GM21447 (cell line): Measurements from ENCODE around the gene RAVER1.

ENCODE experiments used
- ATAC-seq: cut with Tn5 transposase; IDR thresholded peaks from one replicate; pipeline ENCODE4 v1.9.1; 2021; ENCODE audit not compliant: unreplicated experiment

Gene RAVER1

GRCh38 chr19:10318807-10319682 is 14.3 kb downstream of the RAVER1 start:
- ATAC-seq: no peak

- no peak for ATAC-seq
These were observed 15.4 kb downstream of the RAVER1 start for GRCh38 chr19:10317857-10318462.

- ATAC-seq: no peak
These were observed 16.1 kb downstream of the RAVER1 start for GRCh38 chr19:10317045-10317856.

GRCh38 chr19:10316229-10317044 is 16.9 kb downstream of the RAVER1 start:
- no peak for ATAC-seq

- ATAC-seq: no peak
These were observed 17.8 kb downstream of the RAVER1 start, which contains the start of gene FDX2 for GRCh38 chr19:10315335-10316214. Gene FDX2 (minus strand): TSS chr19:10316015. CDS start chr19:10315996, 19 bp downstream.

GRCh38 chr19:10309423-10309822 is 23.9 kb downstream of the RAVER1 start, which contains the start of gene ZGLP1:
Gene ZGLP1 (minus strand): TSS chr19:10309815.
- ATAC-seq: no peak

GRCh38 chr19:10306327-10306726 is 27.0 kb downstream of the RAVER1 start:
- ATAC-seq: no peak

- ATAC-seq: no peak
These were observed 28.1 kb downstream of the RAVER1 start for GRCh38 chr19:10305139-10305806.

GRCh38 chr19:10299545-10300458 is 33.5 kb downstream of the RAVER1 start:
- ATAC-seq: no peak

GRCh38 chr19:10295847-10296591 is 37.3 kb downstream of the RAVER1 start:
- ATAC-seq: no peak

- peak; percentile 38 for ATAC-seq
These were observed 38.0 kb downstream of the RAVER1 start for GRCh38 chr19:10295305-10295846.

GRCh38 chr19:10294368-10294697 is 39.0 kb downstream of the RAVER1 start:
- ATAC-seq: no peak

GRCh38 chr19:10293637-10294367 is 39.5 kb downstream of the RAVER1 start:
- no peak for ATAC-seq

GRCh38 chr19:10292789-10293636 is 40.3 kb downstream of the RAVER1 start:
- no peak for ATAC-seq

- ATAC-seq: peak; percentile 35
These were observed 41.0 kb downstream of the RAVER1 start for GRCh38 chr19:10292206-10292788.
